K562 (cell line): Measurements from ENCODE around the gene MLX. TPM values are rescaled to one million over a fixed set of nuclear protein-coding genes. Genes with fewer than 3 reads are reported as not detected.
A peak's percentile ranks its signal among the peaks of the same experiment; 100 is the strongest.

Experiments used
- CREB3L1 ChIP-seq: fragments of 450-650 bp; IDR thresholded peaks from 2 replicates; pipeline ENCODE4 v1.6.1; 2014; ENCODE audit warnings: low read depth, mild to moderate bottlenecking, moderate library complexity, borderline replicate concordance
- CXXC5 ChIP-seq: fragments of 250-450 bp; sonication (Bioruptor Pico); IDR thresholded peaks from 2 replicates; pipeline ENCODE4 v1.8.0; 2022; ENCODE audit warnings: inconsistent platforms, mild to moderate bottlenecking, moderate library complexity
- ELK3 ChIP-seq: fragments of 450-650 bp; formaldehyde crosslinking; IDR thresholded peaks from 2 replicates; pipeline ENCODE4 v1.4.0; 2020; ENCODE audit warnings: mild to moderate bottlenecking
- HCFC1 ChIP-seq: IDR thresholded peaks from 2 replicates; pipeline ENCODE4 v1.6.1; 2012; ENCODE audit warnings: low read depth, low read length, improper control_type of control experiment
- HMGXB4 ChIP-seq: sonication (generic); formaldehyde crosslinking; IDR thresholded peaks from 2 replicates; pipeline ENCODE4 v1.8.1; 2023; ENCODE audit warnings: mild to moderate bottlenecking, missing genetic modification reagents
- MXI1 ChIP-seq: IDR thresholded peaks from 2 replicates; pipeline ENCODE4 v1.6.1; 2011; ENCODE audit warnings: low read depth, mild to moderate bottlenecking, improper control_type of control experiment, low read length
- MYC ChIP-seq, 2 experiments: fragments of 250-450 bp in 1 of 2; sonication (Bioruptor Pico) in 1 of 2; IDR thresholded peaks; 2 replicates each; pipeline versions ENCODE4 v1.5.1 to v1.6.1; 2012 to 2021; ENCODE audit warnings: low read depth in 2 of 2, borderline replicate concordance in 1 of 2, improper control_type of control experiment in 1 of 2, low read length in 1 of 2, mild to moderate bottlenecking in 1 of 2, moderate library complexity in 1 of 2
- NFYB ChIP-seq: IDR thresholded peaks from 2 replicates; pipeline ENCODE4 v1.6.1; 2011; ENCODE audit warnings: mild to moderate bottlenecking, moderate library complexity; ENCODE audit not compliant: insufficient read length; ENCODE audit errors: extremely low read depth
- NRF1 ChIP-seq, 2 experiments: fragments of 450-650 bp; IDR thresholded peaks in 1 of 2; conservative IDR thresholded peaks in 1 of 2; 2 replicates each; pipeline ENCODE4 v1.6.1; 2014; ENCODE audit warnings: mild to moderate bottlenecking in 2 of 2
- POLR2A ChIP-seq: fragments of 450-650 bp; conservative IDR thresholded peaks from 2 replicates; pipeline ENCODE4 v1.6.1; 2016
- POLR2AphosphoS2 ChIP-seq: IDR thresholded peaks from 2 replicates; pipeline ENCODE4 v1.6.1; 2012; ENCODE audit warnings: low read length, improper control_type of control experiment
- POLR2G ChIP-seq: fragments of 200-400 bp; formaldehyde crosslinking; IDR thresholded peaks from 2 replicates; pipeline ENCODE4 v1.6.1; 2017; ENCODE audit warnings: low read depth, mild to moderate bottlenecking, antibody characterized with exemption, low read length, moderate library complexity
- RAD51 ChIP-seq: fragments of 450-650 bp; IDR thresholded peaks from 2 replicates; pipeline ENCODE4 v1.7.1; 2016; ENCODE audit warnings: low read depth, mild to moderate bottlenecking, borderline replicate concordance
- RBM22 ChIP-seq: fragments of 200-400 bp; formaldehyde crosslinking; IDR thresholded peaks from 2 replicates; pipeline ENCODE4 v1.6.1; 2018; ENCODE audit warnings: low read length, low read depth; ENCODE audit not compliant: poor library complexity, severe bottlenecking
- RBM25 ChIP-seq: fragments of 200-400 bp; formaldehyde crosslinking; IDR thresholded peaks from 2 replicates; pipeline ENCODE4 v1.6.1; 2018; ENCODE audit warnings: low read length, low read depth, moderate library complexity; ENCODE audit not compliant: severe bottlenecking
- RCOR1 ChIP-seq, 2 experiments: IDR thresholded peaks; 2 replicates each; pipeline ENCODE4 v1.6.1; 2012; ENCODE audit warnings: low read depth in 2 of 2, low read length in 2 of 2, borderline replicate concordance in 1 of 2, improper control_type of control experiment in 1 of 2
- SAP30 ChIP-seq: fragments of 200-600 bp; sonication (generic); IDR thresholded peaks from 2 replicates; pipeline ENCODE4 v1.6.1; 2012; ENCODE audit warnings: borderline replicate concordance, low read depth, mild to moderate bottlenecking, moderate library complexity, low read length, control low read depth, inconsistent platforms; ENCODE audit not compliant: insufficient read depth, poor library complexity, severe bottlenecking
- SIN3B ChIP-seq: fragments of 450-650 bp; IDR thresholded peaks from 2 replicates; pipeline ENCODE4 v1.6.1; 2017; ENCODE audit warnings: low read depth, mild to moderate bottlenecking, moderate library complexity
- SRSF3 ChIP-seq: fragments of 200-400 bp; formaldehyde crosslinking; IDR thresholded peaks from 2 replicates; pipeline ENCODE4 v1.6.1; 2016; ENCODE audit warnings: mild to moderate bottlenecking, low read length, moderate library complexity; ENCODE audit not compliant: insufficient read depth
- SRSF9 ChIP-seq: fragments of 200-400 bp; formaldehyde crosslinking; IDR thresholded peaks from 2 replicates; pipeline ENCODE4 v1.6.1; 2017; ENCODE audit warnings: low read depth, low read length, borderline replicate concordance
- TBP ChIP-seq: optimal IDR thresholded peaks from 2 replicates; pipeline ENCODE3; 2011; ENCODE audit warnings: low read depth, low read length, improper control_type of control experiment
- ZBTB17 ChIP-seq: fragments of 450-650 bp; formaldehyde crosslinking; IDR thresholded peaks from 2 replicates; pipeline ENCODE4 v1.4.0; 2020; ENCODE audit warnings: mild to moderate bottlenecking
- ZNF133 ChIP-seq: fragments of 250-450 bp; sonication (Bioruptor Pico); IDR thresholded peaks from 2 replicates; pipeline ENCODE4 v1.4.0; 2020; ENCODE audit warnings: mild to moderate bottlenecking
- polyA plus RNA-seq, 8 experiments: library from polyadenylated mRNA; depleted of rRNA in 4 of 8; stranded (reverse) in 5 of 8; unstranded in 3 of 8; fragments of >200 nt; fragmentation: Nextera tagmentation in 2 of 8; fragmentation: Illumina TruSeq in 1 of 8; extraction: Ambion mirVana in 2 of 8; extraction: Trizol in 1 of 8; gene quantifications; 2 replicates each; pipeline versions ENCODE4 v1.2.1 to v1.2.3, GENCODE V29; 2011 to 2014; ENCODE audit warnings: inconsistent platforms in 1 of 8, missing spikeins in 1 of 8
- total RNA-seq, 7 experiments: library from RNA; depleted of rRNA in 6 of 7; stranded (reverse); fragments of >200 nt in 6 of 7; fragmentation: Illumina TruSeq in 2 of 7; extraction: Trizol in 2 of 7; gene quantifications; 2 replicates each; pipeline versions ENCODE4 v1.2.1 to v1.2.3, GENCODE V29; 2011 to 2021; ENCODE audit warnings: low replicate concordance in 1 of 7

MLX gene
- total and polyA plus RNA-seq, 9 of the 15 experiments (the other 6 are each of a cell fraction or from before 2014, with no cell fraction given) = 42.9 to 100 (median 58.9) TPM

- TF ChIP-seq HMGXB4 (CRISPR knock-in tag) (peak; percentile 29; the same call in 1 of the 2 replicates), RBM25 (peak; percentile 99), RBM22 (peak; percentile 86), SRSF3 (peak; percentile 40; the same call in 1 of the 2 replicates), POLR2G (peak; percentile 90), RCOR1 (IDR thresholded peaks at IDR 0.05; ENCODE audit: borderline replicate concordance in 1 of 2, low read depth in 2 of 2, low read length in 2 of 2) (0 out of 4 replicates have a peak, but pooled peaks of 1 of the 2 experiments have one; percentile 10), NFYB (peak; percentile 74), HCFC1 (peak; percentile 43), NRF1 (conservative IDR thresholded peaks at IDR 0.05 in 1 of 2, IDR thresholded peaks at IDR 0.05 in 1 of 2) (peak; percentile 98), RAD51 (peak; percentile 97), CXXC5 (peak; percentile 74), SRSF9 (no peak), SAP30 (peak; percentile 51), ZBTB17 (no peak), SIN3B (0 out of 2 replicates have a peak, but pooled peaks have one; percentile 16), ZNF133 (CRISPR knock-in tag) (no peak), POLR2AphosphoS2 (peak; percentile 76), POLR2A (peak; percentile 53; the same call in 1 of the 2 replicates), ELK3 (CRISPR knock-in tag) (no peak), TBP (peak; percentile 48), CREB3L1 (0 out of 2 replicates have a peak, but pooled peaks have one; percentile 4), MXI1 (peak; percentile 89), MYC (IDR thresholded peaks at IDR 0.05; ENCODE audit: low read depth, low read length) (peak; percentile 71), MYC (CRISPR knock-in tag; IDR thresholded peaks at IDR 0.05; ENCODE audit: borderline replicate concordance, low read depth) (0 out of 2 replicates have a peak, but pooled peaks have one; percentile 33)
Measured at GRCh38 chr17:42566883-42567573, at the start of gene MLX (continued).
